GM18909 (cell line): ENCODE measurements around the gene TRNAU1AP.
"Not testable (repeated sequence)": the region's sequence is repeated elsewhere in the genome, so short reads cannot be mapped to it uniquely, and the experiment has no call there.

Source experiments
- ATAC-seq: cut with Tn5 transposase; IDR thresholded peaks from one replicate; pipeline ENCODE4 v1.9.1; 2021; ENCODE audit warnings: mild to moderate bottlenecking; ENCODE audit not compliant: unreplicated experiment, poor library complexity

Gene TRNAU1AP

DNA sequence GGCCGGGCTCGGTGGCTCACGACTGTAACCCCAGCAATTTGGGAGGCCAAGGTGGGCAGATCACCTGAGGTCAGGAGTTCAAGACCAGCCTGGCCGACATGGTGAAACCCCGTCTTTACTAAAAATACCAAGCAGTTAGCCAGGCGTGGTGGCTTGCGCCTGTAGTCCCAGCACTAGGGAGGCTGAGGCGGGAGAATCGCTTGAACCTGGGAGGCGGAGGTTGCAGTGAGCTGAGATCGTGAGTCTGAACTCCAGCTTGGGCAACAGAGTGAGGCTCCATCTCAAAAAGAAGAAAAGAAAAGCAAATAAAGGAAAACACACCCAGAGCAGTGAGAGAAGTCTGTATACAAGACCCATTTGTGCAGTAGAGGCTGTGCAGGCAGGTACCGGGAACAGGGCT lies 32.1 kb upstream of the TRNAU1AP start:
- ATAC-seq: not testable (repeated sequence)

DNA sequence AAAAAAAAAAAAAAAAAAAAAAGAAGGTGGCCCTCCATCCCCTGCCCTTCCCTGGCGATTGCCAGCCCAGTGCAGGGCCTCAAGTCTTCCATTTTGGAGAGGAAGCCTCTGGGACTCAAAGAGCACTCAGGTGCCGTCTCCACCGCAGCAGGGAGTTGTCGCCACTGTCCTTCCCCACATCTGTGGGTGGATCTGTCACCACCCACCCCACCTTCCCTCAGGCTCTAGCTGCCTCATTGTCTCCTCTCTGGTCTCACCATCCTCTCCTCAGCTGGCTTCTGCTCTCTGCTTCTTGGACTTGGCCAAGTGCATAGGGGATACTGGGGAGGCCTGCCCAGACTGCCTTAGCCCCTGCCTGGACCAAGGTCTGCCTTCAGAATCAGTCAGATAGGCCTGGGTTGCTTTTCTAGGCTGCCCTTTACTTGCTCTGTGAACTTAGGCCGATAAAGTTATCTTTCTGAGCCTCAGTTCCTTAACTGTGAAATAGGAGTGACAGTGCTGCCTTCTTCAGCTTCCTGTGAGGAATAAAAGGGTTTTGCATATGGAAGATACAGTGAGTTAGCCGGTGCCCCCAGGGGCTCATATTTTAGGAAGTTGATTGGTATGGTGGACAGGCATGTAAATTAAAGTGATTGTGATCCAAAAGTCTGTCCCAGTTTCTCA lies 31.3 kb upstream of the TRNAU1AP start:
- ATAC-seq: no peak

DNA sequence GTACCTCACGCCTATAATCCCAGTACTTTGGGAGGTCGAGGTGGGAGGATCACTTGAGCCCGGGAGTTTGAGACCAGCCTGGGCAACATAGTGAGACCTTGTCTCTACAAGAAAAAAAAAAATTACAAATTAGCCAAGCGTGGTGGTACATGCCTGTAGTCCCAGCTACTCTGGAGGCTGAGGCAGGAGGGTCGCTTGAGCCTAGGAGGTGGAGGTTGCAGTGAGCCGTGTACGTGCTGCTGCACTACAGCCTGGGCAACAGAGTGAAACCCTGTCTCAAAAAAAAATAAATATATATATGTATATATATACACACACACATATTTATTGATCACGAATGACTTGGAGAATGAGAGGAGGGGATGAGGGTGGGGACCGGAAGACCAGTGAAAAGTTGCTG lies 30.3 kb upstream of the TRNAU1AP start:
- ATAC-seq: not testable (repeated sequence)

DNA sequence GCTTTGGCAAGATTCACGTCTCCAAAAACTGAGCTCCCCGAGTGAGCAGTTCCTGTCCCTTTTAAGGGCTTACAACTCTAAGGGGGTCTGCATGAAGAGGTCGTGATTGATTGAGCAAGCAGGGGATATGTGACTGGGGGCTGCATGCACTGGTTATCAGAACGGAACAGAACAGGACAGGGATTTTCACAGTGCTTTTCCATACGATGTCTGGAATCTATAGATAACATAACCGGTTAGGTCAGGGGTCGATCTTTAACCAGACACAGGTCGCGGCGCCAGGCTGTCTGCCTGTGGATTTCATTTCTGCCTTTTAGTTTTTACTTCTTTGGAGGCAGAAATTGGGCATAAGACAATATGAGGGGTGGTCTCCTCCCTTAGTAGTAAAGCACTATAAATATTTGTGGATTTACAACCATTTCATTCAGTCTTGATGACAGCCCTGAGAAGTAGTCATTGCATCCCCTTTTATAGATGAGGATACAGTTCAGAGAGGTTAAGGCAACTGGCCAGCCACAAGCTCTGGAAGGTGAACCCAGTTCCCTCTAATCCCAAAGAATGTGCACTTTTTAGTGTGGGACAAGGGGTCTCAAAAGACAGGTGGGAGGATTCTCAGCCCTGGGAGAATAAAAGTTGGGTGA lies 27.8 kb upstream of the TRNAU1AP start:
- not testable (repeated sequence) for ATAC-seq

DNA sequence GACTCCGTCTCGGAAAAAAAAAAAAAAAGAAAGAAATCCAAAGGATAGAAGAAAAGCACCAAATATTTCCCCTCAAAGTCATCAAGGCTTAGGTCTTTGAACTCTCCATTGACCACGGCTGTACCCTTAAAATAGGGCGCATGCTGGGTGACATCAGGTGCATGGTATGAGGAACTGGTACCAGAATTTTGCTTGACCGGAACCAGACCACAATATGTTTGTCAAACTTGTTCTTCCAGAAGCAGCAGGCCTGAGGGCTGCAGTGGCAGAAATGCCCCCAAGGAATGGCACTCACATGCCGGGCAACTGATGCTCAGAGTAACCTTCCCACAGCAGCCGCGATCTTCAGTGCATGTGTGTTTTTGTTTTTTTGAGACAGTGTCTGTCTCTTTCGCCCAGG lies 26.0 kb upstream of the TRNAU1AP start:
- no peak for ATAC-seq

DNA sequence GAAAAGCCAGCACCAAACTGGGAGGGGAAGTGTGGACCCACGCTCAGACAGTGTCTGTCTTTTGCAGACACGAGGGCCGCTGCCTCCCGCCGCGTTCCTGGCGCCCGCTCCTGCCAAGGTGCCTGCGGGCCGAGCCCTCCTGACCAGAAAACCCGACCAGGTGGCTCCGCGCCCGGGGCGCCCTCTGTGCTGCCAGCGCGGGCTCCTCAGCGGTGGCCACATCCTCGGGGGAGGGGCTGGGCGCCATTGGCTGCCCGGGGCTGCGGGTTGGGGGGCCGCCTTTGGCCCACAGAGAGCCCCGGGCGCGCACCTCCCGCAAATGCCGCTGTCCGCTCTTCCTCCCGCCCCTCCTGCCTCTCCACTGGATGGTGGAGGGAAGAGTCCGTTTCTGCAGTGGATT lies 22.4 kb upstream of the TRNAU1AP start:
- no peak for ATAC-seq

DNA sequence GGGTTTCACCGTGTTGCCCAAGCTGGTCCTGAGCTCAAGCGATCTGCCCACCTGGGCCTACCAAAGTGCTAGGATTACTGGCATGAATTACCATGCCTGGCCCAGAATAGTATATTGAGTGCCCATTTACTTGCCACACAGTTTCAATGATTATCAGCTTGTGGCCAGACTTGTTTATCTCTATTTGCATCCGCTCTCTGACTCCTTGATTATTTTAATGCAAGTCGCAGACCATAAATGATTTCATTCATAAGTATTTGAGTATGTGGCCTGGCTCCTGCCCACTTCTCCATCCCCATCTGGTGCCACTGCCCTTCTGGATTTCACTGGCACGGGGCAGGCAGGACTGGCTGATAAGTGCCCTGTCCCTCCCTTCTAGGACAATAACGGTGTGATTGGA lies 18.2 kb upstream of the TRNAU1AP start:
- no peak for ATAC-seq

DNA sequence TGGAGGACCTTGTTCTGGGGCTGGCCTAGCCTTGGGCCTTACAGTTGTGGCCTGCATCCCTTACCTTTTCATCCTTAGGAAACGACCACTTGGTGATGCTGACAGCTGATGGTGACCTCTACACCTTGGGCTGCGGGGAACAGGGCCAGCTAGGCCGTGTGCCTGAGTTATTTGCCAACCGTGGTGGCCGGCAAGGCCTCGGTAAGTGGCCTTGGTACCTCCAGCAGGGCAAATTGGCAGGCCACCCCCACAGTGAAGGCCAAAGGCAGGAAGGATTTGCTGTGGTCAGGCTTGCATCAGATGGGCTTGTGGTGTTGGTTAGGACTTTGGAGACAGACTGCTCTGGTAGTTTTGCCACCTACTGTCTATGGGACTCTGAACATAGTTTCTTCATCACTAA lies 17.7 kb upstream of the TRNAU1AP start:
- ATAC-seq: no peak

DNA sequence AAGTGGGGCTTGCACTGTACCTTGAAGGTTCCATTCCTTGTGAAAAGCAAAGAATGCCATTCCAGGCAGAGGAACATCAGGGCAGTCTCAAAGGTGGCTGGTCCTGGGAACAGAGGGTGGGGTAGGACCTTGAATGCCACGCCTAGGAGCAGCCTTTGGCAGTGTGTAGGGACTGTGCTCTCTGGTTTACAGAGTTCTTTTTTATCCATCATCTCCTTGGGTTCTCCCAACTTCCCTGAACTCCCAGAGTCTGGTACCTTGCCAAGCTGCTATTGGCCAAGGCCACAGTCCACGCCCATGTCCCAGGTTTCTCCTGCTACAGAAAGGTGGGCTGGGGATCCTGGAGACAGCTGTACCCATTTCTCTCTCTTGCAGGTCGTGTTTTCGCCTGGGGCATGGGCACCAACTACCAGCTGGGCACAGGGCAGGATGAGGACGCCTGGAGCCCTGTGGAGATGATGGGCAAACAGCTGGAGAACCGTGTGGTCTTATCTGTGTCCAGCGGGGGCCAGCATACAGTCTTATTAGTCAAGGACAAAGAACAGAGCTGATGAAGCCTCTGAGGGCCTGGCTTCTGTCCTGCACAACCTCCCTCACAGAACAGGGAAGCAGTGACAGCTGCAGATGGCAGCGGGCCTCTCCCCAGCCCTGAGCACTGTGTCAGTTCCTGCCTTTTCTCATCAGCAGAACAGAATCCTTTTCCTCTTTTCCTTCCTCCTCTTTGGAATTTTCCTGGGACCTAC lies 15.3 kb upstream of the TRNAU1AP start:
- ATAC-seq: no peak

DNA sequence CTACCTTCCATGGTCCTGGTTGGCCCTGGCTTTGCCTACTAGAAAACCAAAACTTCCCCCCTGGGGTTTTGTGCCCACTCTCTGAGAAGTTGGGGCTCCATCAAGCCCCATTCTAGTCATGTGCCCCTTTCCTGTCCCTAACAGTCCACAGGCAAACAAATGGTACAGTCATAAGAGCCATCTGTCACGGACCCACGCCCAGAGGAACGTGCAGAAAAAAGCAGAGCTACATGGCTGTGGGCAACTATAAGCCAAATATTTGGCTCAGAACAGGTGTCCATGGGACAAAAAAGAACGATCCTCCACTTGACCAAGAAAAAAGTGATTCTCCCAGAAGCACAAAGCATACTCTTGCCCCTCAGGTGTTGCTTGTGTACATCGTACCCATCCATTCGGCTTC lies 14.6 kb upstream of the TRNAU1AP start:
- no peak for ATAC-seq

DNA sequence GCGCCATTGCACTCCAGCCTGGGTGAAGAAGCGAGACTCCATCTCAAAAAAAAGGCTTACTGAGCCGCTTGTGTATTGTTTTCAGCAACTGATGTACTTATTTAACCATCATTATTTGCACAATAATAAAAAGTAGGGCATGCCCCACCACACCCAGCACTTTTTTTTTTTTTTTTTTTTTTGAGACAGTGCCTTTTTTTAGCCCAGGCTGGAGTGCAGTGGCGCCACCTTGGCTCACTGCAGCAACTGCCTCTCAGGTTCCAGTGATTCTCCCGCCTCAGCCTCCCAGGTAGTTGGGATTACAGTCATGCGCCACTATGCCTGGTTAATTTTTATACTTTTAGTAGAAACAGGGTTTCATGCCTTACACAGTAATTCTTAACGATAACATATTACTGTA lies 12.2 kb upstream of the TRNAU1AP start:
- ATAC-seq: no peak

DNA sequence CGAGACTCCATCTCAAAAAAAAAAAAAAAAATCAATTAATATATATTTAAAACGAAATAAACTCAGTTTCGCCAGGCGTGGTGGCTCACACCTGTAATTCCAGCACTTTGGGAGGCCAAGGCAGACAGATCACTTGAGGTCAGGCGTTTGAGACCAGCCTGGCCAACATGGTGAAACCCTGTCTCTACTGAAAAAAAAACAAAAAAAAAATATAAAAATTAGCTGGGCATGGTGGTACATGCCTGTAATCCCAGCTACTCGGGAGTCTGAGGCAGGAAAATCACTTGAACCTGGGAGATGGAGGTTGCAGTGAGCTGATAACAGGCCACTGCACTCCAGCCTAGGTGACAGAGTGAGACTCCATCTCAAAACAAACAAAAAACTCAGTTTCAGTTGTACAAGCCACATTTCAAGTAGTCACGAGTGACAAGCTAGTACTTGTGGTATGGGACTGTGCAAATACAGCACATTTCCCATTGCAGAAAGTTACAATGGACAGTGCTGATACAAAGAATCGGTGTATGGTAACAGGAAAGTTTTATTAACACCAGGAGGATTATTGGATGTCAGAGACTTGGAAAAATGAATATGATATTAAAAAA lies 11.4 kb upstream of the TRNAU1AP start:
- ATAC-seq: not testable (repeated sequence)

DNA sequence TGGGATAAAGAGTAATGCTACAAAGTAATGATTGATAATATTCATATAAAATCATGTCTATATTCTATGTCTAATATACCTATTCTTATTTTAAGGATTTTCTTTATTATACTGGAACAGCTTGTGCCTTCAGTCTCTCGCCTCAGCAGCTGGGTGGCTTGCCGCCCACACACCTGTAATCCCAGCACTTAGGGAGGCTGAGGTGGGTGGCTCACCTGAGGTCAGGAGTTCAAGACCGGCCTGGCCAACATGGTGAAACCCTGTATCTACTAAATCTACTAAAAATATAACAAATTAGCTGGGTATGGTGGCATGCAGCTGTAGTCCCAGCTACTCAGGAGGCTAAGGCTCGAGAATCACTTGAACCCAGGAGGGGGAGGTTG lies 7.6 kb upstream of the TRNAU1AP start:
- no peak for ATAC-seq

DNA sequence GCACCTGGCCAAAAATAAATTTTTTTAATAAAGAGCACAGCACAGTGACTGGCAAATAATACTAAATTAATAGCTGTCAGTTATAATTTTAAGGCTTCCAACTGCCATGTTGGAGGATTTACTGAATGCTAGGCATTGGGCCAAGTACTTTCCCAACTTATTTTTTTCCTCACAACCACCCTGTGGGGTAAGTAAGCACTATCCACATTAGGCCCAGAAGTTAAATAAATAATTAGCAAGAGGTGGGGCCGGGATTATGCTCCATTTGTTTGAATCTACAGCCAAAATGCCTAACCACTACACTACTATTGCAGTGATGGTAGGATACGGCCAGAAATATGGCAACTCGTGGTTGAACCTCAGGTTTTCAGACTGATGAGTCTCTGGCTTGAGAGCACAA lies 4.6 kb upstream of the TRNAU1AP start:
- ATAC-seq: no peak

DNA sequence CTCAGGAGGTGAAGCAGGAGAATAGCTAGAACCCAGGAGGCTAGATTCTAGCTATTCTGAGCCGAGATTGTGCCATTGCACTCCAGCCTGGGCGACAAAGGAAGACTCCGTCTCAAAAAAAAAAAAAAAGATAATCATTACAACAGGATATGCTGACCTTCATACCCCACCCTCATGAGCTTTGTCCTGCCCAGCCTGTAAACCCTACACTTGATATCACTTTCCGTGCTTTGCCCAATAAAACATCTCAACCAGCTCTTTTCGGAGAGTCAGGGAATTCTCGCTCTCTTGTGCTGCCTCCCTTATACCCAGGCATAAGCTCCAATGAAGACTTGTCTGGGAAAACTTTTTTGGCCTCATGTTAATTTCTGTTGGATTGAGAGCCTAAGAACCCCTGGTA lies 1.5 kb upstream of the TRNAU1AP start:
- ATAC-seq: no peak

DNA sequence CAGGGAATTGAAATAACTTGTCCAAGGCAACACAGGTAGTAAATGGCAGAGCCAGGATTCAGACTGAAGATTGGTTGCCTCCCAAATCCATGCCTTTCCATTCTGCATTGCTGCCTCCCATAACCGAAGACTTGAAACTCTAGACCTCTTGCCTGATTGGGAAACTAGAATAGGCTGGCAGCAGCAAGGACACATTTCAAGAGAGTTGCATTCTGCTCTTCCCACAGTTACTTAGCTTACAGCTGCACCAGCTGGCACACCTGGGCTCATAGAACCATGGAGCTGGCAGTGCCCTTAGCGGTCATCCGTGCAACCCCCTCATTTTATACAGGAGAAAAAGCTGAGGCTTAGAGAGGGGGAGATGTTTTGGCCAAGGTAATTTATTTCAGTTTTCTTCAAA lies 8.0 kb downstream of the TRNAU1AP start:
- no peak for ATAC-seq

DNA sequence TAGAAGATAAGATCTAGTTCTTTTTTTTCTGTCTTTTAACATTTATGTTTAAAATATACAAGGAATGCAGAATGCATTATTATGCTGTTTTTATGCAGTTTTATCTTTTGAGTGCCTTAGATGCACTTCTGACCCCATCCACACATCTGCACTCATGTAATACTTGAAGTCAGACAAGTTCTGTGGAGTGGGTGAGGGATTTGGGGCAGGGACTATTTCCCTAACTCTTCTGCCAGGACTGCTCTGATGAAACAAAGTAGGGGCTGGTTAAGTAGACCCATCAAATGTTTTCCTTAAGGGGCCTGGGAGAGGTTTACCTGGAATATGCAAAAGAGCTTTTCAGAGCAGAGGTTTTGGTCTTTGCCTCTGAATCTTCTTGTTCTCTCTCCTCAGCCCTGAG lies 11.4 kb downstream of the TRNAU1AP start:
- ATAC-seq: no peak

DNA sequence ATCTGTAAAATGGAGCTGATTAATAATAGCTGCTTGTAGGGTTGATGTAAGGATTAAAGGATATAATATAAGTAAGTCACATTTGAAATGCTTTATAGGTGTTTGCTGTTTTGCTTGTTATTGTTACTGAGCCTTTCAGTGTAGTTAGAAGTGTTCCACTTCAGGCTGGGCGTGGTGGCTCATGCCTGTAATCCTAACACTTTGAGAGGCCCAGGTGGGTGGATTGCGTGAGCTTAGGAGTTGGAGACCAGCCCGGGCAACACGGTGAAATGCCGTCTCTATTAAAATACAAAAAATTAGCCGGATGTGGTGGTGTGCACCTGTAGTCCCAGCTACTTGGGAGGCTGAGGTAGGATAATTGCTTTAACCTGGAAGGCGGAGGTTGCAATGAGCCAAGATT lies 12.2 kb downstream of the TRNAU1AP start:
- no peak for ATAC-seq

DNA sequence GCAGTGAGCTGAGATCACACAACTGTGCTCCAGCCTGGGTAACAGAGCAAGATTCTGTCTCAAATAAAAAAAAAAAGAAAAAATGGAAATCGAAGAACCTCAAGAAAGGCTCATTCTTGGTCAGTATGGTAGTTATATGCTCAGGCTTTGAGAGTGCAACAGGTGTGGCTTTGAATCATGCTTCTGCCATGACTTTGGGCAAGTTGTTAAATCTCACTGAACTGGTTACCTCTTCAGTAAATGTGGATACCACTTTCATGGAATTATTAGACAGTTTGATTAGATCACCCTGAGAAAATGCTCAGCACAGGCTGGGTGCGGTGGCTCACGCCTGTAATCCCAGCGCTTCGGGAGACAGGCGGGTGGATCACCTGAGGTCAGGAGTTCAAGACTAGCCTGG lies 12.8 kb downstream of the TRNAU1AP start:
- no peak for ATAC-seq

DNA sequence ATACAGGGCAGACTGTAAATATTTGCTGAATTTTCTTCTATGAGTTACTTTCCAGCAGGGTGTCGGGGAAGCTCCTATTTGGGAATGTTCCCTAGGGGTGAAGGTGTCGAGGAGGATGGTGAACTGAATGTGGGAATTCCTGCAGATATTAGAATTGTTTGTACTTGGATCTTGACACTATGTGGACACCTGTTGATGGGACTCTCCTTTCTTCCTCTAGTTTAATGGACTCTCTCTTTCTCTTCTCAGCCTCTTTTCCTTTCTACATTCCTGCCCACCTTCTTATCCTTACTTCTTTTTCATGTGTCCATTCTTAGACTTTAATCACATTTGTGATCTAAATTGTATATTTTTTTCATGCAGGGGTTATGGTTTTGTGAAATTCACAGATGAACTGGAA lies 14.0 kb downstream of the TRNAU1AP start:
- ATAC-seq: no peak

DNA sequence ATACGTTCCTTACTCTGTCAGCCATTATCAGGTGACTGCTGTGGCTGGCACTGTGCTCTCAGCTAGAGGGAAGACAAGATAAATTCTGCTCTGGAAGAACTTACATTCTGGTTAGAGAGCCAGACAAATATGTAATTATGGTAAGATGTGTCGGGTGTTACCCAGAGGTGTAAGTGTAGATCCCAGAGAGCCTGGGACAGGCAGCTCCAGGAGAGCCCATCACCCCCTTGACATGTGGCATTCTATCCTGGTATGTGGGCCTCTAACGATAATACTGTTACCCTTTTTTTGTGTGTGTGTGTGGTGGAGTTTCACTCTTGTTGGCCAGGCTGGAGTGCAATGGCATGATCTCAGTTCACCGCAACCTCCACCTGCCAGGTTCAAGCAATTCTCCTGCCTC lies 19.0 kb downstream of the TRNAU1AP start:
- no peak for ATAC-seq
